Suprapubic skin (tissue), 4 donors: ENCODE measurements around the gene SLC25A4. TPM values are rescaled to one million over a fixed set of nuclear protein-coding genes. Genes with fewer than 3 reads are reported as not detected.

Experiments used
- DNase-seq, 2 donors: peaks; one replicate each; pipeline ENCODE4 v3.0.0-alpha.2; 2019; ENCODE audit warnings: low spot score in 2 of 2
- H3K27ac ChIP-seq: fragments of 200-600 bp; sonication (generic); one replicate; pipeline ENCODE4 v1.5.1; 2019
- H3K27me3 ChIP-seq: fragments of 200-600 bp; sonication (generic); one replicate; pipeline ENCODE4 v1.5.1; 2019
- H3K36me3 ChIP-seq: fragments of 200-600 bp; sonication (generic); one replicate; pipeline ENCODE4 v1.5.1; 2019
- H3K4me1 ChIP-seq: fragments of 200-600 bp; sonication (generic); one replicate; pipeline ENCODE4 v1.5.1; 2019
- H3K4me3 ChIP-seq: fragments of 200-600 bp; sonication (generic); one replicate; pipeline ENCODE4 v1.5.1; 2019; ENCODE audit warnings: mild to moderate bottlenecking
- H3K9me3 ChIP-seq: fragments of 200-600 bp; sonication (generic); one replicate; pipeline ENCODE4 v1.5.1; 2019
- CTCF ChIP-seq, 2 donors: fragments of 200-600 bp in 1 of 2; fragments of 450-650 bp in 1 of 2; sonication (generic) in 1 of 2; IDR thresholded peaks; one replicate each; pipeline ENCODE4 v1.5.1; 2016 to 2019; ENCODE audit warnings: antibody characterized with exemption in 2 of 2, mild to moderate bottlenecking in 1 of 2, moderate library complexity in 1 of 2
- EP300 ChIP-seq: sonication (generic); formaldehyde crosslinking; IDR thresholded peaks from one replicate; pipeline ENCODE4 v1.6.1; 2017; ENCODE audit warnings: antibody characterized with exemption
- POLR2A ChIP-seq, 2 donors: fragments of 450-650 bp; IDR thresholded peaks; one replicate each; pipeline ENCODE4 v1.6.1; 2017; ENCODE audit warnings: antibody characterized with exemption in 2 of 2, mild to moderate bottlenecking in 2 of 2, moderate library complexity in 2 of 2
- POLR2AphosphoS5 ChIP-seq, 3 donors: sonication (generic); formaldehyde crosslinking; IDR thresholded peaks; one replicate each; pipeline ENCODE4 v1.6.1; 2017; ENCODE audit warnings: antibody characterized with exemption in 3 of 3
- WGBS: methylation state at CpG from one replicate; pipeline ENCODE4 v1.1.5; 2018; 5-methylcytosine and 5-hydroxymethylcytosine counted together
- total RNA-seq, 4 donors: library from RNA; depleted of rRNA; stranded (reverse); fragments of >200 nt; gene quantifications; one replicate each; pipeline ENCODE4 v1.1.0, GENCODE V29; 2016

SLC25A4 gene
- total RNA-seq, 4 donors from 2014 or later, result 13.8 to 20.3 (median 16.2) TPM

- Histone ChIP-seq H3K27me3 (no peaks in the 10 kb centered on the region), H3K27ac (no peak overlapping the region), H3K4me3 (no peak overlapping the region), H3K4me1 (no peaks in the 10 kb centered on the region), H3K9me3 (no peaks in the 10 kb centered on the region), H3K36me3 (no peaks in the 10 kb centered on the region)
- WGBS, result 38% methylated on average over 3 of the region's 3 CpGs
- TF ChIP-seq CTCF (IDR thresholded peaks at IDR 0.05) (peak; percentile 55 to 63), EP300 (no peak)
- DNase-seq, result no peak
Observed at GRCh38 chr4:185134307-185134869, 8.7 kb upstream of the SLC25A4 start.

DNA sequence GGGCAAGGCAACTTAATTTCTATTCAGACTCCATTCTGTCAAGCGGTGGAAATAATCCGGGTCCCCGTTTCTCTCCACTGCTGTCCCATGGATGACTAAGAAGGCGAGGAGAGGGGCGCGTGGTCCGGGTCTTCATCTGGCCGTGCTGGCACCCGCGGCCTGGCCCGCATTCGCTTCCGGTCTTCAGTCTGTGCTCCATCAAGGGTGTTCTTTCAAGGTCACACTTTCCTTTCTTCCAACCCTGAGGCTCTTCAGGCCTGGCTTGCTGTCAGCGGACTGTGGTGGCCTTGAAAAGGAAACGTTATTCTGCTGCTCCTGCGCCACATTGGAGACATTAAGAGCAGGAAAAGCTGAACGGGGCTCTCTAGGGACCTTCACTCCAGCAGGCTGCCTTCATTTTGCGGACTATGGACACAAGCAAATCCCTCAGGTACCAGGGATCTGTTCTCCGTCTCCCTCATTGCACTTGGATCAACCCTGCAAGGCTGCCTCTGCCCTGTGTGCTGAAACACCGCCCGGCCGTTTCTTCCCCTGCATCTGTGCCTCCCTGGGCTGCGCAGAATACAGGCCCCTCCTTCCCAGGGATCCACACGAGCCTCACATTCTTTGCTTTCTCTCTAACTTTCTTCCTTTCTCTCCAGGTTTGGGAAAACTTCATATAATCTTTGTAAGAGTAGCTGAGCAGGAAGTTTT, 5.7 kb upstream of the SLC25A4 start:
- TF ChIP-seq EP300, result no peak
- TF ChIP-seq POLR2A (IDR thresholded peaks at IDR 0.05), result no peak
- TF ChIP-seq POLR2AphosphoS5 (IDR thresholded peaks at IDR 0.05), result no peak
- TF ChIP-seq CTCF (IDR thresholded peaks at IDR 0.05), result no peak
- DNase-seq, result no peak
- WGBS, result 77% methylated on average over 24 of the region's 24 CpGs
- no peaks in the 10 kb centered on the region for H3K36me3 ChIP-seq
- peaks cover 3% of the 10 kb centered on the region for H3K4me1 ChIP-seq
- no peaks in the 10 kb centered on the region for H3K9me3 ChIP-seq
- H3K27ac ChIP-seq, result no peak overlapping the region
- H3K4me3 ChIP-seq, result no peak overlapping the region
- H3K27me3 ChIP-seq, result no peaks in the 10 kb centered on the region

DNA sequence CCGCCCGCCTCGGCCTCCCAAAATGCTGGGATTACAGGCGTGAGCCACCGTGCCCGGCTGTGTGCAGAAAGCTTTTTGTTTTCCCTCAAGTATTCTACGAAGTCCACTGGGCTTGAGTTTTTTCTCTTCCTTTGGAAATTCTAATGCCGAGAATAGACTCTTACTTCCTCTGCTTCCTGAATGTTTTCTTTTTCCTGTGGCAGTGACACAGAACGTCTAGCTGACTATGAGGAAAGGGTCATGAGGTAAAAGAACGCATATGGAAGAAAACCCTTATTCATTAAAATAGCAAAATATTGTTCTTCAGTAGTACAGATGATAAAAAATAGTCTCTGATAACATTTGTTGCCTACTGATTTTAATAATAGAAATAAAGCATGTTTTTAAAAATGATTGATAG, 4.9 kb upstream of the SLC25A4 start:
- H3K36me3 ChIP-seq, result no peaks in the 10 kb centered on the region
- H3K9me3 ChIP-seq, result no peaks in the 10 kb centered on the region
- no peaks in the 10 kb centered on the region for H3K27me3 ChIP-seq
- no peak overlapping the region for H3K4me3 ChIP-seq
- no peak for DNase-seq
- 55% methylated on average over 10 of the region's 10 CpGs for WGBS
- TF ChIP-seq POLR2A (IDR thresholded peaks at IDR 0.05), result no peak
- no peak for TF ChIP-seq CTCF (IDR thresholded peaks at IDR 0.05)
- TF ChIP-seq POLR2AphosphoS5 (IDR thresholded peaks at IDR 0.05), result no peak
- no peak for TF ChIP-seq EP300
- H3K27ac ChIP-seq, result no peak overlapping the region
- peaks cover 7% of the 10 kb centered on the region for H3K4me1 ChIP-seq

GRCh38 chr4:185139736-185140135, 3.3 kb upstream of the SLC25A4 start:
- no peak for TF ChIP-seq POLR2AphosphoS5 (IDR thresholded peaks at IDR 0.05)
- no peak for TF ChIP-seq POLR2A (IDR thresholded peaks at IDR 0.05)
- TF ChIP-seq EP300, result no peak
- TF ChIP-seq CTCF (IDR thresholded peaks at IDR 0.05), result no peak
- Histone ChIP-seq H3K36me3 (no peaks in the 10 kb centered on the region), H3K27me3 (no peaks in the 10 kb centered on the region), H3K27ac (no peak overlapping the region), H3K4me3 (no peak overlapping the region), H3K9me3 (no peaks in the 10 kb centered on the region), H3K4me1 (peaks cover 16% of the 10 kb centered on the region)
- 83% methylated on average over 6 of the region's 6 CpGs for WGBS
- DNase-seq, result no peak

GRCh38 chr4:185141777-185142176, 1.3 kb upstream of the SLC25A4 start:
- no peak overlapping the region for H3K27ac ChIP-seq
- no peaks in the 10 kb centered on the region for H3K27me3 ChIP-seq
- no peak for DNase-seq
- H3K36me3 ChIP-seq, result no peaks in the 10 kb centered on the region
- H3K9me3 ChIP-seq, result no peaks in the 10 kb centered on the region
- H3K4me1 ChIP-seq, result peaks cover 16% of the 10 kb centered on the region
- no peak for TF ChIP-seq POLR2A (IDR thresholded peaks at IDR 0.05)
- TF ChIP-seq POLR2AphosphoS5 (IDR thresholded peaks at IDR 0.05), result no peak
- TF ChIP-seq EP300, result no peak
- no peak for TF ChIP-seq CTCF (IDR thresholded peaks at IDR 0.05)
- WGBS, result 78% methylated on average over 6 of the region's 6 CpGs
- no peak overlapping the region for H3K4me3 ChIP-seq
